ENCODE results near the gene LGALSL.

LGALSL gene

DNA sequence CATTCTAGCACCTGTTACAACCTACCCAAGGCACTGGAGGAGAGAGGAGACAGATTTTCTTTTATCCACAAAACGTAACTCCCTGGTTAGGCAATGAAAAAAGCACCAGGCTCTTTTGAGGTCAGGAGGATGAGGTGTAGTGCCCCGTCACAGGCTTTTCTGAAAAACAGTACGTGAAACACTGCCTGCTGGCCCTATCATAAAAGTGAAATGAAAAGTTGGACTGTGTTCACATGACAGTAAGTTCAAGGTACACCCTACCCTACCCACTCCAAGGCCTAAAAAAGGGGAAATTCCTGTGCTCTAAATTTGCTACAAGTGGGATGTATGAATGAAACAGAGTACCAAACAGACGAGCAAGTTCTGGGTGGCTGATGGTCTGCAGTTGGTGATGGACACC lies 17.6 kb downstream of the LGALSL start:
- DNase-seq: no peak

DNA sequence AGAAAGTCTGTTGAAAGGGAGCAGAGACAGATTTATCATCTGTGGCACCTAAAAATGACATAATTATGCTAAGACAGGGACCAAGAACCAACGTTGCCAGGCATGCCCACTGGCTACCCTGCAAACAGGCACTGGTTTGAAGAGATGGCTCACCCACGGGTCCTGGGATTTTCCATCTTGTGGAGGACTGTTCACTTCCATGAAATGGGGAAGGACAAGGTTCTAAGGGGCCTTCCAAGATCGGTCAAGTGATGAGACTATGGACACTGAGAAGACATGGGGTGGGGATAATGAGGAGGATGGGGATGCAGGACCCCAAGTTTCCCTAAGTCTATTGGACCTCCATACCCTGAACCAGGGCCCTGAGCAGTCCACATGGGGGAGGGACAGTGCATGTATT lies 18.9 kb downstream of the LGALSL start:
- DNase-seq: no peak

DNA sequence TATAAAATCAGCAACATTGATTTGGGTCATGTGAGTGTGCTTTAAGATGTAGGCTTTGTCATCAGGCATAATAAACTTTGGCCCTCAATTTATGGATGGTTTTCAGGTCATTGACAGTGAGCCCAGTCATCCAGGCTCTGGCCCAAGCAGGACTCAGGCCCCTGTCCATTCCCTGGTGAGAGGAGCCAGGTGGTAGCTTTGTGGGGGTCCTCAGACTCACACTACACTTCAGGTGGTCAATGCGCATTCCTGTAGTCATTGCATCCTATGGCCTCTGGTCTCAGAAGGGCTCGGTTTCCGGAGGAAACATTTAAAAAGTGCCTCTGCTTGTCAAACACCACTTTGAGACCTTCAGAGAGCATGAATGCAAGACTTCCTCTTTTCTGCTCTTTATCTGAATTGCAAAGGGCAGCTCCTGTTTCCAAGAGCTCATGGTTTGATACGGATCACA lies 20.2 kb downstream of the LGALSL start:
- DNase-seq: no peak

DNA sequence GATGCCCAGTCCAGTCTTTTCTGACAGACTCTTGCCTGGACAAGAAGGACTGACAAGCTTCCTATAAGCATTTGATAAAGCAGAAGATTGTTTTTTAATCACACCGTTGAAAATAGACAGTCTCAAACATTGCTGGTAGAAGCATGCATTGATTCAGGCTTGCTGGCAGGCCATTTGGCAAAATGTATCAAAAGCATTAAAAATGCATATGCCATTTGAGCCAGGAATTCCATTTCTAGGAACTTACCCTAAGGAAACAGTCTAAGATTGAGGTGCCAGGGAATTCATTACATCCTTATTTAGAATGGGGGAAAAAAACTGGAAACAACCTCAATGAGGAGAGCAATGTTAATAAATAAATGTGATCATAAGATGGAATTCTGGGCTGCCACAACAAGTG lies 20.7 kb downstream of the LGALSL start:
- no peak for DNase-seq

DNA sequence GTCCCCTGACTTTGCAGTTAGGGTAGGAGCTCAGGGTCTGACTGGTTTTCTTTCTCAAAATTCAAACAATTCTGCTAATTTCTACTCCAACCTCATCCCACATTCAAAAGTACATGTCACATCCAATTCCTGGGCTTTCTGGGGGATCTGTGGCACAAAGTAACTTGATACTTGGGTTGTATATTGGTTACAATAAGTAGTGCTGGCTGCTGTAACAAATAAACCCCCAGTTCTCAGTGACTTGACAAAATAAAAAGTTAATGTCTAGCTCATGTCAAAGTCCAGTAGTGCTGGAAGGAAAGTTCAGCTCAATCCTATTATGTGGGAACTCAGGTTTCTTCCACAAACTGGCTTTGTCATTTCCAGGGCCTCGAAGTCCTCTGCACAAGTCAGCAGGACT lies 23.1 kb downstream of the LGALSL start:
- DNase-seq: no peak

DNA sequence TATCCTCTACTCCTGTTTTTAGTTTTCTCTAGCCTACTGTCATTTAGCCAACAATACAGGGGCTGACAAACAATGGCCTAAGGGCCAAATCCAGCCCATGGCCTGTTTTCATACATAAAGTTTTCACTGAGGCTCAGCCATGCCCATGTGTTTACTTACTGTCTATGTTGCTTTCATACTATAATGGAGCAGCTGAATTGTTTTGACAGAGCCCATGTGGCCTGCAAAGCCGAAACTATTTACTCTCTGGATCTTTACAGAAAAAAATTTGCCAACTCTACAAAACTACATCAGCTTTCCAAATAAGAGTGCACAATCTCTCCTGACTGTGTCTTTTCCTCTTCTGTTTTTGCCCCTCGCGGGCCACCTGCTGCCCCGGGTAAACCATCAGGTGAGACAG lies 24.0 kb downstream of the LGALSL start:
- DNase-seq: no peak

DNA sequence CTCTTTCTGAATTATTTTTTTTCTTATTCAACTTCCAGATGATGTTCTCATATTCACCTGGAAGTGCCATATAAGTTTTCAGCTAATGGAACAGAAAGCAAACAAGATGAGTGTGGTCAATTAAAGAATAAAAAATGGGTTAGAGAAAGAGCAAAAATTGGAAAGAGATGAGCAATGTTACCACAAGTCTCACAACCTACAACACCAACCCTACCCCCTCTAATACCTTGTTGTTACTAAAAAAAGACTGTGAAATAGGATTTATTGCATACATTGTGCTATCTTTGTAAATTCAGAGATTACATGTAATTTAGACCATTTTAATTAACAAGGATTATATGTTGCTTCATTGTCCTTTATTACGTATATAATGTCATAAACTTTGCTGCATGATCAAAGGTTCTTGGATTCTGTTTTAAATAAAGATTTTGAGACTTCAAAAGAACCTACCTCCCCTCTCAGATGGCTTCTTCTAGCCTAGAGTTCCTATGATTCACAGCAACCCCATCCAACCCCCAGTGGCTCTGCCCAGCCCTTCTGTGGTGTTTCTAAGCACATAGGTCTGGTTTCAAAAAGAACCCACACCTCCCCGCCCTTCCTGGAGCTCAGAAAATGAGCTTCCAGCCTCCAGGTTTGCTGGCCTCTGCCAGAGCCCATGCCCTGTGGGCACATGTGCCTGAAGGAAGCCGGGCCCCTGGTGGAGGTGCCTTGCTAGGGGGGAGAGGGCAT lies 24.7 kb downstream of the LGALSL start:
- DNase-seq: peak in 1 of 5 donors; percentile 43

DNA sequence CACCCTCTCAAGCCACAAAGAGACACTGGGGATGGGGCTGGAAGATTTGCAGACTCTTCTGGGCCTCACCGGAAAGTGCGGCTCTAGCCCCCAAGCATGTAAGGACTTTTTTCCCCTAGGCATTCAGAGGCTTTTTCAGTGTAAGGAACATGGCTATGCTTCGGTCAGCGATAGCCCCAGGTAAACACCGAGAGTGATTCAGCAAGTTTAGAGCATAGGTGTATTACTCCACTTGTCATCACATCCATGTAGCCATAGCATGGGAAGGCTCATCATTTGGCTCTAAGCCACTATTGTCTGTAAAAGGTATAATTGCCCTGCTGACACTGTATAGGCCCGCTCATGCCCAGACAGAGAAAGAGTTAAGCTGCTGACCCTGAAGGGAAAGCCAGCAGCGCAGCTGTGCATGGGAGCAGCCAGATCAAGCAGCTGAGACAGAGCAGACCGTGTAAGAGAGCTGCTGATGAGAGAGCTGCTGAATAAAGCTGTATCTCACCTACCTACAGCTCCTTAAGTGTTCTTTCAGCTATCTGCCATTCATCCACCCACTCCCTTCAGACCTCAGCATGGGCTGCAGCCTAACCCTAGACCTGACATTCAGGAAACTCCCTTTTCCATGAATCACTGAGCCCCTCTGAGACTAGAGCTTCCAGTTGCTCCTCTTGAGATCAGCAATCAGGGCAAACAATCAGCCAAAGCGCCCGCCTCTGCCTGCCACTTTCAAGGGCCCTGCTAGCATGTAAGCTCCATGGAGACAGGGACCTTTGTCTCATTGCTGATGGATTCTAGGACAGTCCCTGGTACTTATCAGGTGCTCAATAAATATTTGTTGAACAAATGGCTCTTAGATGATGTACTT lies 25.5 kb downstream of the LGALSL start:
- DNase-seq: no peak

DNA sequence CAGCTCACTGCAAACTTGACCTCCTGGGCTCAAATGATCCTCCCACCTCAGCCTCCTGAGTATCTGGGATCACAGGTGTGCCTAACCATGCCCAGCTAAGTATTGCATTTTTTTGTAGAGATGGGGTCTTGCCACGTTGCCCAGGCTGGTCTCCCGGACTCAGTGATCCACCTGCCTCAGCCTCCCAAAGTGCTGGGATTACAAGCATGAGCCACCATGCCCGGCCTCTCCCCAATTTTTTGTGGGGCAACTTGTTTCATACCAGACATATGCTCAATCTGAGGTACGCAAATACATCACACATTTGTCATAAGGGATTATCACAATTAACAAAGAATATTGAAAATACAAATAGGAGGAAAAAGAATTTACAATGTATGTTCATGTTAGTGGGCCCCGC lies 27.7 kb downstream of the LGALSL start:
- no peak for DNase-seq

DNA sequence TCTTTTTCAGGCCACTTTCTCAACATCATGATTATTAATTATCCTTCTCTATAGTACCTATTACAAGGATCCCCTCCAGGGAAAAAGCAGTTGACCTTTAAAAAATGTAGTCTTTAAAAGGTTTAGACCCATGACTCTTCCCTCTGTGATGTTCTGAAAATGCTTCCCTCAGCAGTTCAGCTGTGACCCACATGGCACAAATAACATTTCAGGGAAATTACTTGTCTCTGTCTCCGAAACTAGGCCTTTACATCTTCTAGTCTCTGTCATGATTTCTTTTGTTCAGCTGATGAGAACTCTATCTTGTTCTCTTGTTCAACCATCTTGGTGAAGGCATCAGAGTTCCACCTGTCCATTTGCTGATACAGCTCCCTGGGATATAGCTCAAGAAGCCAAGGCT lies 28.3 kb downstream of the LGALSL start:
- DNase-seq: no peak

DNA sequence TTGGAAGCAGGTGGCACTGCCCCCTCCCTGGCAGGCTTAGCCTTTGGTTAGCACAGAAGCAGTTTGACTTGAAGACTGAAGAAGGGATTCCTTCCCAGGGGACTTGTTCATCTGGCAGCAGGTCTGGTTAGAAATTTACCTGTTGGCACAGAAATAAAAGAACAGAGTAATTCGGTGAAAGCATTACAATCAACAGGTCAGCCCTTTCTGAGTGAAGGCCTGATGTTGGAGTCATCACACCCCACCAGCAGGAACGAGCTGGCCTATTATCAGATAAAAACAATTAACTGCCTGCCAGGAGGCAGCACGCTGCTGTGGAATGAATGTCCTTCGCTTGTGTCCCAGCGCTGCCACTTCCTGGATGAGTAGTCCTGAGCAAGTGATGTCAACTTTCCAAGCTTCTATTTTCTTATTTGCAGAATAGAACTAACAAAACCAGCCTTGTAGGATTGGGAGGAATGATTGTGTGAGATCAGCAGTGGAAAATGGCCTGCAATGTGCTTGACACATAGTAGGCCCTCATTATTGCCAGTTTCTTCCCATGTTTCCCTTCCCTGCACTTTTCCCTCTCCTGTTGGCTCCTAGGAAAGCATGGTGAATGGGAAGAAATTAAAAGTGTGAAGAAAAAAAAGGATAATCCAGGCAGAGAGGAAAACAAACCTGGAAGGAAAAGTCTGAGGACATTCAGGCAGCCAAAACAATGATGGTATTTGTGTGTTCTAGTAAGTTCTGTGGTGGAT lies 29.0 kb downstream of the LGALSL start:
- DNase-seq: no peak

DNA sequence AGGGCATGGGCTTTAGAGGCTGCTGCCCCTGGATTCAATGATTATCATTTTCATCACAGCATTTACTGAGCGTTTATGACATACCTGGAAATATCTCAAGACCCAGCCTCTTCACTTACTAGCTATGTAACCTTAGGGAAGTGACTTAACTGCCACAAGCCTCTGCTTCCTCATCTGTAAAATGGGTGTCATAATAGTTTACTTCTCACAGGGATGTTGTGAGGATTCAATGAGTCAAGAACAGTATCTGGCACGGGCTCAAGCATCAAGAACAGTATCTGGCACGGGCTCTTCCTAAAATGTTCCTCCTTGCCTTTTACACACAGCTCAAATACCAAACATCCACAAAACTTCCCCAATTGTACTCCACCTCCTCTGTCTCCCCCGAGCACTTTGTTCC lies 31.4 kb downstream of the LGALSL start:
- no peak for DNase-seq

DNA sequence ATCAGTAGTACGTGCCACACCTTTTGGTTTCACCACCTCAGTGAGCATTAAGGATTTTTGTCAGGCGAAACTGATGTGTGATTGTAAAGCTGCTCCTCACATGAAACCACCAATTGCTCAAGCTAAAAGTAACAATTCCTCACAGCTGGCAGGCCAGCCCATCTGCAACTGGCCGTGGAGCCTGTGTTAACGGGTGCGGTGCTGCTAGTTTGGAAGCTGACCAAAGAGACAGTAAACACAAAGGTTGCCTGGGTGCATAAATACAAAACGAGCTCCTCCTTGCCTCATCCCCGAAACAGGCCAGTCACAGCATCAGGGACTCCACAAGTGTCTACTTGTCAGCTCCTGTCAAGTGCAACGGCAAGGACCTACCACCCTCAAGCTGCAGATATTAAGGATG lies 32.0 kb downstream of the LGALSL start:
- no peak for DNase-seq

DNA sequence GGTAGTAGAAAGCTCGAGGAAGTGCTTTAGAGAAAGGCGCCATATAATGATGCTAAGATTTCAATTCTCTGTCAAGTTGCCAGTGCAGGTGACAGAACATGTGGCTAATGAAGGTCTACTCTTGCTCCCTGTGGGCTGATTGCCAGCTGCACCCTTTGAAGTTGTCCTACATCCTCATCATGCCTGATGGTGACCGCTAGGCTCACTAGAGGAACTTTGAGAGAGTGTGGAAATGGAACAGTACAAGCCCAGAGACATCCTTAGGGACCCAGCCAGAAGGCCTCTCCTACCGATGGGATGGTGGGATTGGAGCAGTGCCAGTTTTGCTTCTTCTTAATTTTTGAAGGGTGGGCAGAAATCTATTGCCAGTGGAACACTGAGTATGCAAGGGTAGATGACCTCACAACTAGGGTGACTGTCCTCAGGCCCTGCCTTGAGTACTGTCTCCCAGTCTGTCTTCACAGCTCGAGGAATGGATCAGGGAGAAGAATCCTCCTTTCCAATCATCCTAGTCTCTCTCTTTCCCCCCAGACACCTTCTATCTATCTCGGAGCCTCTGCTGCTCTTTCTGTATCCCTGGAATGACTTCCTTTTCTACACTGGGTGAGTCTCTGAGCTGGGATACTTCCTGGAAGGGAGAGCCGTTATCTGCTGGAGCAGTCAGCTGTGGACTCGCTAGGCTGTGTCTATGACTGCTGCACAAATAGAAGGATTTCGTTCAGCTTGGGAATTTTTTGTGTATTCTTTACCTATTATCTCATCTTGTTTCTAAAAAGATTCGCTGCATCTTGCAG lies 33.5 kb downstream of the LGALSL start:
- DNase-seq: no peak

DNA sequence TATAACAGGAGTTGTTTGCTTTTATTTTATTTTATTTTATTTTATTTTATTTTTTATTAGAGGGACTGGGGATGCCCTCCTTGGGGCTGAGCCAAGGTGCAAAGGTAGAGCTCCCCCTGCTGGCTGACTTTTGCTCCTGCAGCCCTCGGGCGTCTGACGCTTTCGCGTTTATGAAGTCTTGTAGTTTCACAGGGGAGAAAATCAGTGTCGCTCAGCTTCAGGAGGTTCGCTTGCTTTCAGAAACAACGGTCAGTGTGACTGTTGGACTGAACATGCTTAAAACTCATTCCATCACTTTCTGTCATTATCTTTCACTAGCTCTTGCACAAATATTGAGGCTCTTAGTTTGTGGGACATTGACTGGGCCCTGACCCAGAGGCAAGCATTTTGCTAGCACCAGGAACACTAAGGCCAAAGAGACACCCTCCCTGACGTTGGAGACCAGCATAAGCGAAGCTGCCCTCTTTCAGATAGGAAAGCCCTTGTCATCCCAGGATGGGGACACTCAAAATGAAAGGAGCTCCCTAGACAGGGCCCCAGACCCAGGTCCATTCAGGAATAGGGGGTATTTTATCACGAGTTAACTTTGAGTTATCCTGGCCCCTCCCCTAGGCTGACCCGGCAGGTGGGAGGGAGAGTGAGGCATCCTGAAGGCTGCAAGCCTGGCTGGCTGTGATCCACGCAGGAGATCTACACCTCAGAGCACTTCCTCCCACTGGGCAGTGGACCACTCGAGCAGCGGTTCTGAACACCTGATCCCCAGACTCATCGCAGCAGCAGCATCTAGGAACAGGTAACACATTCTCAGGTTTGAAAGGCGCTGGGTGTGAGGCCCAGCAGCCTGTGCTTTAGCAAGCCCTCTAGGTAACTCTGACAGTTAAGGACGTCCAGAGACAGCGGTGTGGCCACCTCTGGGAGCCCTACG lies 34.4 kb downstream of the LGALSL start:
- peak; percentile 37 to 77 (median 67) for DNase-seq

DNA sequence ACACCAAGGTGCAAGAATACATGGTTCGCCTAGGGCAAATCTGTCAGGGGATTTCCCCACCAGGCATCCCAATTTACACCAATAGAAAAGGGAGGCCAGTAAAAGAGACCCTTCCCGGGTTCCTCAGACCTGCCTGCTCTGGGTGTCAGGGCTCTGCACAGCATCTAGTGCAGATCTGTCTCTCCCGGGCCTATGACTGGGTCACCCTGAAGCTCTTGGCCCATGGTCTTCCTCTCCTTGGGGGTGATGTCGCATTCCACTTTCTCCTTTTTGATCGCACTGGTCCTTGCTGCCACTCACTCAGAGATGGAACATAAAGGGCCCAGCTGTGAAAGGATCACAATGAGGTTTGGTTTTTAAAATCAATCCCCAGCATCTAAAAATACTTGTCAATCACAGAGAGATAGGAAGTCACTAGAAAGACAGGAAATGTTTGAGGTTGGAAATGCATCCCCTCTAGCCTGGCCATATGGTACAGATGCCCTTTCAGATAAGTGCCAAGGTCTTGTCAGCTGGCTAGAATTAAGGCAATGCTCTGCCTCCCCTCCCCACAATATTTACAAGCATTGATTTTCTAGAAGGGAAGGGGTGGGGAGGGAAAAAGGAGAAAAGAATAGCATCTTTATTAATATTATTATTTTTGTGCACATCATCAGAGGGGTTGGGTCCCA lies 35.3 kb downstream of the LGALSL start:
- DNase-seq: no peak

DNA sequence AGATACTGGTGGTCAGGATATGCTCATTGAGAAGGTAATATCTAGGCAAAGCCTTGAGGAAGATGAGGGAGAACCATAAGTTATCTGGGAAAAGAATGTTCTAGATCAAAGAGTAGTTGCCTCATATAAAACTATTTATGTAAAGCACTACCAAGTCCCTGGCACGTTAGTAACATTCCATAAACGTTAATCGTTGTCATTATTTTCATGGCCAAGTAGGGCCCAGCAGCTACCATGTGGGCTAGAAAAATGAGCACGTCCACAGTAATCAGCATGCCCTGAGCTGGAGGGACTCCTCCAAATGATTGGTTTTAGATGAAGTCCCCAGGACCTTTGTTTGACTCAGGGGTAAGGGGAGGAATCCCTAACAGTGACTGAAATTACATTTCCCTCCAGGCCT lies 37.5 kb downstream of the LGALSL start:
- DNase-seq: no peak

DNA sequence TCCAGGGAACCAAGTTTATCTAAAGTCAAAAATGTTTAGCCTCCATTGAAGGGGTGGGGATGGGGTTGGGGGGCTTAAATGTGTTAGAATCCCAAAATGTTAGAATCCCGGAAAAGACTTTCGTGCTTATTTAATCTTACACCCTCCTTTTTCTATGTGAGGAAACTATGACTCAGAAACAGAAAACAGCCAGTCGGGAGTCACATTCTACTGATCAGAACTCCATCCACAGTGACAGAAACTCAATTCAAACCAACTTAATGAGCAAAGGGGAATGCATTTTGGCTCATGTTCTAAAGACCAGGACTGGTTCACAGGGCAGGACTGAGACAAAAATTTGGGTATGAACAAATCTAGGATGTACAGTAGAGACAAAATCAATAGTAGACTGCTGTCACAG lies 38.3 kb downstream of the LGALSL start:
- DNase-seq: no peak

DNA sequence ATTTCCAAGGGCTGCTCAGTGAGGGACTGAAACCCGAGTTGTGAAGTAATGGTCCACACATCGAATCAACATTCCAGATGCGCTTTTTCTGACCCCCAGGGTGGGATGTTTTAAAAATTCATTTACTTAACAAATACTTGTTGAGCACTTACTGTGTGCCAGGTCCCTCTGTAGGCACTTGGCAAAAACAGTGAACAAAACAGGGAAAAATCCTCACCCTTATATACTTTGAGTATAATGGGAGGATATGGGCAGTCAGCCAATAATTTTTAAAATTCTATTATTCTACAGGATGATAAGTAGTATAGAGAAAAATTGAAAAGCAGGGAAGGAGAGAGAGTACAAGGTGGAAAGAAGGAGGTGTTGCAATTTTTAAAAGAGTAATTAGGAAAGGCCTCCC lies 38.9 kb downstream of the LGALSL start:
- DNase-seq: no peak

DNA sequence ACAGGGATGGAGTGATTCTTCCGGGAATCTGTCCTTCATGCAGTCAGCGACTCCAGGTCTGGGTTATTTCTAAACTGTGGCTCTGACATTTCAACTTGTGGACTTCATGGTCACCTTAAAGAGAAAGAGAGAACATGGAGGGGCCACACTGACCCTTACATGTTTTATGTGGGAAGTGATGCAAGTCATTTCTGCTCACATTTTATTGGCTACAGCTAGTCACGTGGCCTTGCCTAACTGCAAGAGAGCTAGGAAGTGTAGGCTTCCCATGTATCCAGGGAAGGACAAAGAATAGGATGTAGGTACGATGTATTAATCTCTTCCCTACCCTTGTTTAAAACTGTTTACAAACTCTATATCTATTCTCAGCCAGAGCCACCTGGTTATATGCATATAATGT lies 39.8 kb downstream of the LGALSL start:
- no peak for DNase-seq

DNA sequence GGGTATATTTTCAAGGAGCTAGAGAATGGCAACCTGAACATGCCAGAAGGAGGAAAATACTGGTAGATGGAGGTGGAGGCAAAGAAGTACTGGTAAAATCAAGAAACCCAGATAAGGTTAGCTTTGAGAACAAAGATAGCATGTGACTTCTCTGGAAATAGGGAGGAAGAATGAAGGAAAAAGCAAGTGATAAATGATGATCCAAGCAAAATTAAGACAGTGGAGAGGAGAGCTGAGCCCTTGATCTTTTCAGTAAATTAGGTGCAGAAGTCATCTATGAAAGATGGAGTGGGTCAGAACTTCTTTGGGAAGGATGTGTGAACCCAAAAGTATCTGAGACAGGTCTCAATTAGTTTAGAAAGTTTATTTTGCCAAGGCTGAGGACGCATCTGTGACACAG lies 44.5 kb downstream of the LGALSL start:
- DNase-seq: no peak
